GM12865 (cell line): ENCODE measurements around the gene LRRC32.

Experiments used
- DNase-seq: peaks from one replicate; pipeline ENCODE4 v3.0.0; 2010; ENCODE audit warnings: low read depth
- H3K4me3 ChIP-seq: 2 replicates; pipeline ENCODE4 v1.5.1; 2011; ENCODE audit warnings: mild to moderate bottlenecking, low read depth, low read length, control low read depth
- CTCF ChIP-seq: IDR thresholded peaks from 2 replicates; pipeline ENCODE4 v1.5.1; 2011; ENCODE audit warnings: low read length, control low read depth, low read depth, inconsistent platforms; ENCODE audit not compliant: insufficient read depth; ENCODE audit errors: missing control alignments

Gene LRRC32

GRCh38 chr11:76639621-76640020, 30.9 kb downstream of the LRRC32 start:
- no peak for TF ChIP-seq CTCF
- DNase-seq = no peak
- no peak overlapping the region for H3K4me3 ChIP-seq

GRCh38 chr11:76638270-76639197, 32.0 kb downstream of the LRRC32 start:
- DNase-seq = no peak
- no peak overlapping the region for H3K4me3 ChIP-seq
- TF ChIP-seq CTCF = no peak

GRCh38 chr11:76637491-76638269, 32.9 kb downstream of the LRRC32 start:
- H3K4me3 ChIP-seq = no peak overlapping the region
- TF ChIP-seq CTCF = no peak
- DNase-seq = peak; percentile 88

GRCh38 chr11:76636826-76637460, 33.6 kb downstream of the LRRC32 start:
- no peak overlapping the region for H3K4me3 ChIP-seq
- no peak for DNase-seq

GRCh38 chr11:76635991-76636738, 34.4 kb downstream of the LRRC32 start:
- TF ChIP-seq CTCF = no peak
- DNase-seq = no peak
- no peak overlapping the region for H3K4me3 ChIP-seq

More at GRCh38 chr11:76636826-76637460, 33.6 kb downstream of the LRRC32 start:
- no peak for TF ChIP-seq CTCF

GRCh38 chr11:76634886-76635285, 35.7 kb downstream of the LRRC32 start:
- TF ChIP-seq CTCF = no peak
- H3K4me3 ChIP-seq = no peak overlapping the region
- DNase-seq = no peak
